ENCODE measurements around the gene HOXD9. TPM values are rescaled to one million over a fixed set of nuclear protein-coding genes. Genes with fewer than 3 reads are reported as not detected.

The HOXD9 gene
- total and polyA plus RNA-seq, 2 of the 8 experiments (the other 6 are each of a cell fraction or from before 2014, with no cell fraction given), result not detected

DNA sequence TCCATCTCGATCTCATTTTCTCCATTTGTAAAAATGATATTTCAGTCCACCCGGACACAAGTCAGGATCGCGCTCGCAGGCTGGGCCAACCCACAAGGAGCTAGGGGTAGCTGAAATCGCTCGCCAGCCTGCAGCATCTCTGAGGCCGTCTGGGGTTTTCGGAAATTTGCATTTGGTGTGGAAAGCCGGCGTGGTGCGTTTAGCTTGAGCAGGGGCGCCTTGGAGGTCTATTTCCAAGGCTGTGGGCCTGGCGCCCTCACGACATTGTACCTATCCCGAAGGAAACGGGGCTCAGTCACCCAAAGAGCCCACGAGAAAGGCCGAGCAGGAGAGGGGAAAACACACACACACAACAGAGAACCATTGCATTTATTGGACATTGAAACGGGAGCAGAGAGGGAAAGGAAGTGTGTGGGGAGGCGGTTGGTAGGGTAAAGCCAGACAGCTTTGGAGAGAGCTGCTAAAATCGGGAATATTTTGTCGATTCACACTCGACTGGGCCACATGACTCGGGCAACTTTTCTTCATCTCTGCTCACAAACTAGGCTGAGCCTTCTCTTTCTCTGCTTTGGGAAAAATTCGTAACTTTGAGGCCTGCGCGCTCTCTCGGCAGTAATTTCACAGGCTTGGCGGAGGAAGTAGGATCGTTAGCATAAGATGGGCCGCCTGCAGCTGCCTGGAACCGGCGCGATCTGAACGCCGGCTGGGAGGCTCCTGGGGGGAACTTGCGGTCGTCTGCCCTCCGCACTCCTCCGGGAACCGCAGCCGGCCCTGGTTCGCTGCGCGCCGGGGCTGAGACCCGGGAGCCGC is 5.9 kb downstream of the HOXD9 start (continued):
- TF ChIP-seq KDM1A (IDR thresholded peaks at IDR 0.05; ENCODE audit: borderline replicate concordance, low read length) (no peak), SP4 (IDR thresholded peaks at IDR 0.05; ENCODE audit: low read length) (no peak), CHD7 (IDR thresholded peaks at IDR 0.05; ENCODE audit: insufficient replicate concordance, low read length) (no peak), SP1 (IDR thresholded peaks at IDR 0.05; ENCODE audit: low read depth, low read length) (0 out of 2 replicates have a peak, but pooled peaks have one; percentile 30), SIRT6 (IDR thresholded peaks at IDR 0.05; ENCODE audit: low read length) (no peak), HDAC6 (IDR thresholded peaks at IDR 0.05; ENCODE audit: low read depth, low read length) (no peak), CBX8 (IDR thresholded peaks at IDR 0.05; ENCODE audit: borderline replicate concordance, low read depth, low read length) (0 out of 2 replicates have a peak, but pooled peaks have one; percentile 70), ZNF274 (IDR thresholded peaks at IDR 0.05; ENCODE audit: borderline replicate concordance, extremely low read depth, low read length) (no peak), EZH2 (IDR thresholded peaks at IDR 0.05; ENCODE audit: low read depth, low read length, severe bottlenecking) (peak; percentile 92), CBX5 (IDR thresholded peaks at IDR 0.05; ENCODE audit: low read depth, low read length) (no peak), BRCA1 (IDR thresholded peaks at IDR 0.05; ENCODE audit: low read depth, low read length) (no peak)
